Keratinocyte (primary cell): ENCODE measurements around the gene GPR3. TPM values are rescaled to one million over a fixed set of nuclear protein-coding genes. Genes with fewer than 3 reads are reported as not detected.

Source experiments
- DNase-seq: peaks from one replicate; pipeline ENCODE4 v3.0.0-alpha.2; 2011; ENCODE audit warnings: low read depth, missing footprints, low spot score
- FAIRE-seq: peaks from 2 replicates; lab custom pipeline; 2011; peaks lifted over from hg19 to GRCh38; lab: Jason Lieb, UNC
- H2AFZ ChIP-seq: 2 replicates; pipeline ENCODE4 v1.6.0; 2012; ENCODE audit warnings: low read length, control low read depth, inconsistent platforms; ENCODE audit not compliant: control insufficient read depth
- H3K27ac ChIP-seq: 2 replicates; pipeline ENCODE4 v1.5.1; 2011; ENCODE audit warnings: low read length; ENCODE audit not compliant: control insufficient read depth, insufficient read depth
- H3K27me3 ChIP-seq: 3 replicates; pipeline ENCODE4 v1.6.0; 2011; ENCODE audit warnings: low read length; ENCODE audit not compliant: control insufficient read depth, insufficient read depth; ENCODE audit errors: extremely low read depth
- H3K36me3 ChIP-seq, 2 experiments: 2 replicates in 1 of 2; 3 replicates in 1 of 2; pipeline ENCODE4 v1.5.1; 2011; ENCODE audit warnings: low read length in 2 of 2, mild to moderate bottlenecking in 1 of 2; ENCODE audit not compliant: control insufficient read depth in 2 of 2, insufficient read depth in 2 of 2; ENCODE audit errors: extremely low read depth in 1 of 2
- H3K4me1 ChIP-seq: 3 replicates; pipeline ENCODE4 v1.5.1; 2011; ENCODE audit warnings: low read length; ENCODE audit not compliant: control insufficient read depth, insufficient read depth; ENCODE audit errors: extremely low read depth
- H3K4me2 ChIP-seq: 3 replicates; pipeline ENCODE4 v1.6.0; 2011; ENCODE audit warnings: low read depth, low read length; ENCODE audit not compliant: control insufficient read depth, insufficient read depth; ENCODE audit errors: extremely low read depth
- H3K4me3 ChIP-seq, 3 experiments: fragments of 200-600 bp in 1 of 3; sonication (generic) in 1 of 3; 2 replicates in 2 of 3; 3 replicates in 1 of 3; pipeline ENCODE4 v1.5.1; 2011 to 2016; ENCODE audit warnings: low read length in 3 of 3, mild to moderate bottlenecking in 3 of 3, control low read depth in 2 of 3, inconsistent platforms in 1 of 3, low read depth in 1 of 3, mixed read lengths in 1 of 3, mixed run types in 1 of 3, moderate library complexity in 1 of 3; ENCODE audit not compliant: control insufficient read depth in 2 of 3, insufficient read depth in 2 of 3; ENCODE audit errors: extremely low read depth in 1 of 3
- H3K79me2 ChIP-seq: 2 replicates; pipeline ENCODE4 v1.6.0; 2012; ENCODE audit warnings: low read length; ENCODE audit not compliant: control insufficient read depth, insufficient read depth
- H3K9ac ChIP-seq: 3 replicates; pipeline ENCODE4 v1.6.0; 2011; ENCODE audit warnings: low read length; ENCODE audit not compliant: control insufficient read depth, insufficient read depth; ENCODE audit errors: extremely low read depth
- H3K9me1 ChIP-seq: 3 replicates; pipeline ENCODE4 v1.6.0; 2011; ENCODE audit warnings: low read length; ENCODE audit not compliant: control insufficient read depth, insufficient read depth; ENCODE audit errors: extremely low read depth
- H3K9me3 ChIP-seq: 2 replicates; pipeline ENCODE4 v1.5.1; 2012; ENCODE audit warnings: low read depth, low read length; ENCODE audit not compliant: control insufficient read depth
- H4K20me1 ChIP-seq: 3 replicates; pipeline ENCODE4 v1.6.0; 2011; ENCODE audit warnings: low read length; ENCODE audit not compliant: control insufficient read depth, insufficient read depth; ENCODE audit errors: extremely low read depth
- CTCF ChIP-seq, 3 experiments: IDR thresholded peaks in 1 of 3; conservative IDR thresholded peaks in 1 of 3; optimal IDR thresholded peaks in 1 of 3; 2 replicates in 2 of 3; 3 replicates in 1 of 3; pipeline versions ENCODE3 to v1.5.1; 2011; ENCODE audit warnings: low read length in 3 of 3, mild to moderate bottlenecking in 3 of 3, moderate library complexity in 2 of 3, control low read depth in 1 of 3, inconsistent platforms in 1 of 3; ENCODE audit not compliant: insufficient read depth in 2 of 3; ENCODE audit errors: extremely low read depth in 1 of 3
- EZH2 ChIP-seq: IDR thresholded peaks from one replicate; pipeline ENCODE4 v1.6.1; 2012; ENCODE audit warnings: inconsistent platforms, mild to moderate bottlenecking, low read length, moderate library complexity
- dilution Hi-C: fragments of 300-500 bp; cut with MboI; formaldehyde crosslinking; loops from one replicate; pipeline ENCODE4 v1.7.0; 2020; ENCODE audit warnings: low sequenced_read_pairs; ENCODE audit not compliant: extremely low pct_ligation_motif_present
- polyA plus RNA-seq, 5 experiments: library from polyadenylated mRNA; depleted of rRNA in 3 of 5; stranded (reverse) in 3 of 5; stranded (forward) in 1 of 5; unstranded in 1 of 5; fragments of >200 nt; gene quantifications; 1 replicate in 1 of 5; 2 replicates in 3 of 5; 3 replicates in 1 of 5; pipeline versions ENCODE4 v1.2.1 to v1.2.3, GENCODE V29; 2011 to 2012; ENCODE audit warnings: missing spikeins in 2 of 5, low read depth in 1 of 5, low replicate concordance in 1 of 5

GPR3 gene
- polyA plus RNA-seq, 1 donor (not counting 4 experiments of a cell fraction or from before 2014, with no cell fraction given), result 1.4 TPM

GRCh38 chr1:27412502-27412901 is 20.1 kb downstream of the GPR3 start:
- no peaks in the 10 kb centered on the region for H4K20me1 ChIP-seq
- H2AFZ ChIP-seq, result no peak overlapping the region
- H3K4me1 ChIP-seq, result peaks cover 12% of the 10 kb centered on the region
- H3K9me1 ChIP-seq, result no peaks in the 10 kb centered on the region
- dilution Hi-C loops, result loop anchor here (25.0 kb wide), 1 partner anchor 175 kb away; no protein-coding TSS in a partner anchor
- TF ChIP-seq CTCF (optimal IDR thresholded peaks at IDR 0.05 in 1 of 3, IDR thresholded peaks at IDR 0.05 in 1 of 3, conservative IDR thresholded peaks at IDR 0.05 in 1 of 3; ENCODE audit: extremely low read depth in 1 of 3, insufficient read depth in 2 of 3, low read length in 3 of 3) (no peak), EZH2 (no peak)
- no peaks in the 10 kb centered on the region for H3K9me3 ChIP-seq
- no peaks in the 10 kb centered on the region for H3K79me2 ChIP-seq
- H3K4me3 ChIP-seq, result no peak overlapping the region
- DNase-seq (no peak), FAIRE-seq (no peak)
- H3K9ac ChIP-seq, result no peak overlapping the region
- H3K4me2 ChIP-seq, result no peak overlapping the region
- peaks cover 36 to 79% of the 10 kb centered on the region in 2 experiments for H3K36me3 ChIP-seq
- H3K27ac ChIP-seq, result no peak overlapping the region
- no peaks in the 10 kb centered on the region for H3K27me3 ChIP-seq

- peaks cover 12% of the 10 kb centered on the region for H3K4me1 ChIP-seq
- TF ChIP-seq CTCF (optimal IDR thresholded peaks at IDR 0.05 in 1 of 3, IDR thresholded peaks at IDR 0.05 in 1 of 3, conservative IDR thresholded peaks at IDR 0.05 in 1 of 3; ENCODE audit: extremely low read depth in 1 of 3, insufficient read depth in 2 of 3, low read length in 3 of 3) (no peak), EZH2 (no peak)
- dilution Hi-C loops, result loop anchor here (25.0 kb wide), 1 partner anchor 174 kb away; no protein-coding TSS in a partner anchor
- H3K4me2 ChIP-seq, result no peak overlapping the region
- no peak overlapping the region for H3K9ac ChIP-seq
- H2AFZ ChIP-seq, result no peak overlapping the region
- peaks cover 36 to 79% of the 10 kb centered on the region in 2 experiments for H3K36me3 ChIP-seq
- no peak for DNase-seq
- H3K79me2 ChIP-seq, result no peaks in the 10 kb centered on the region
- no peak for FAIRE-seq
- no peak overlapping the region for H3K27ac ChIP-seq
- no peaks in the 10 kb centered on the region for H4K20me1 ChIP-seq
- no peaks in the 10 kb centered on the region for H3K9me1 ChIP-seq
- no peak overlapping the region for H3K4me3 ChIP-seq
- H3K9me3 ChIP-seq, result no peaks in the 10 kb centered on the region
- H3K27me3 ChIP-seq, result no peaks in the 10 kb centered on the region
Observed at GRCh38 chr1:27413004-27413403, 20.6 kb downstream of the GPR3 start.
